CD14-positive monocyte (primary cell): ENCODE results near the gene LIM2. TPM values are rescaled to one million over a fixed set of nuclear protein-coding genes. Genes with fewer than 3 reads are reported as not detected.

Experiments
- DNase-seq, 3 donors: peaks; one replicate each; pipeline ENCODE4 v3.0.0-alpha.2; 2011 to 2022
- H2AFZ ChIP-seq: 2 replicates; pipeline ENCODE4 v1.6.0; 2012; ENCODE audit warnings: mild to moderate bottlenecking, low read depth, low read length, inconsistent platforms; ENCODE audit not compliant: insufficient read depth, poor library complexity, severe bottlenecking
- H3K27ac ChIP-seq, 2 donors: 1 replicate in 1 of 2; 2 replicates in 1 of 2; pipeline ENCODE4 v1.5.1; 2012 to 2013; ENCODE audit warnings: low read length in 2 of 2, control low read depth in 1 of 2, inconsistent platforms in 1 of 2, low read depth in 1 of 2, mild to moderate bottlenecking in 1 of 2
- H3K27me3 ChIP-seq, 2 donors: one replicate each; pipeline versions ENCODE4 v1.6.0 to v1.6.1; 2011 to 2013; ENCODE audit warnings: low read length in 2 of 2; ENCODE audit not compliant: control insufficient read depth in 2 of 2, insufficient read depth in 2 of 2
- H3K36me3 ChIP-seq, 2 donors: replicated peaks in 1 of 2; 1 replicate in 1 of 2; 2 replicates in 1 of 2; pipeline versions ENCODE4 v1.5.1 to v1.6.1; 2012 to 2013; ENCODE audit warnings: low read length in 2 of 2, control low read depth in 1 of 2, inconsistent platforms in 1 of 2, mild to moderate bottlenecking in 1 of 2; ENCODE audit not compliant: insufficient read depth in 2 of 2, control insufficient read depth in 1 of 2
- H3K4me1 ChIP-seq, 2 donors: 1 replicate in 1 of 2; 2 replicates in 1 of 2; pipeline versions ENCODE4 v1.5.1 to v1.6.1; 2012 to 2013; ENCODE audit warnings: low read length in 2 of 2, control low read depth in 1 of 2, inconsistent platforms in 1 of 2, mild to moderate bottlenecking in 1 of 2, moderate library complexity in 1 of 2; ENCODE audit not compliant: insufficient read depth in 2 of 2, control insufficient read depth in 1 of 2
- H3K4me2 ChIP-seq: replicated peaks from 2 replicates; pipeline ENCODE3; 2012; ENCODE audit warnings: low read length, moderate library complexity, mild to moderate bottlenecking; ENCODE audit not compliant: poor library complexity, severe bottlenecking; ENCODE audit errors: extremely low read depth
- H3K4me3 ChIP-seq, 3 experiments: fragments of 200-600 bp in 1 of 3; sonication (generic) in 1 of 3; replicated peaks in 1 of 3; 1 replicate in 2 of 3; 2 replicates in 1 of 3; pipeline ENCODE4 v1.5.1; 2011 to 2013; ENCODE audit warnings: low read length in 3 of 3, mild to moderate bottlenecking in 3 of 3, control low read depth in 2 of 3, low read depth in 2 of 3, inconsistent platforms in 1 of 3, moderate library complexity in 1 of 3
- H3K79me2 ChIP-seq: 2 replicates; pipeline ENCODE4 v1.6.0; 2012; ENCODE audit warnings: mild to moderate bottlenecking, control low read depth, inconsistent platforms, low read length, moderate library complexity; ENCODE audit not compliant: insufficient read depth
- H3K9ac ChIP-seq: 2 replicates; pipeline ENCODE4 v1.6.0; 2017; ENCODE audit warnings: low read length, mild to moderate bottlenecking; ENCODE audit not compliant: insufficient read depth, poor library complexity, severe bottlenecking
- H3K9me3 ChIP-seq, 2 donors: replicated peaks in 1 of 2; 1 replicate in 1 of 2; 2 replicates in 1 of 2; pipeline versions ENCODE4 v1.5.1 to v1.6.1; 2012 to 2013; ENCODE audit warnings: low read length in 2 of 2, control low read depth in 1 of 2; ENCODE audit not compliant: control insufficient read depth in 1 of 2, insufficient read depth in 1 of 2
- H4K20me1 ChIP-seq: 2 replicates; pipeline ENCODE4 v1.6.0; 2012; ENCODE audit warnings: mild to moderate bottlenecking, low read length, control low read depth, moderate library complexity; ENCODE audit not compliant: insufficient read depth
- H3K27ac Mint-ChIP-seq, 7 donors: one replicate each; pipeline ENCODE4 v1.8.0; 2020; ENCODE audit warnings: mild to moderate bottlenecking in 7 of 7, mixed read lengths in 7 of 7, moderate library complexity in 6 of 7, inconsistent platforms in 2 of 7
- H3K27me3 Mint-ChIP-seq, 3 donors: one replicate each; pipeline ENCODE4 v1.8.0; 2021 to 2022; ENCODE audit warnings: low read depth in 3 of 3, mild to moderate bottlenecking in 3 of 3, mixed read lengths in 3 of 3, moderate library complexity in 3 of 3, inconsistent platforms in 1 of 3
- H3K36me3 Mint-ChIP-seq, 2 donors: one replicate each; pipeline ENCODE4 v1.8.0; 2020; ENCODE audit warnings: mixed read lengths in 2 of 2, inconsistent platforms in 1 of 2, mild to moderate bottlenecking in 1 of 2
- H3K4me1 Mint-ChIP-seq: one replicate; pipeline ENCODE4 v1.8.0; 2020; ENCODE audit warnings: mild to moderate bottlenecking, mixed read lengths
- H3K4me3 Mint-ChIP-seq, 2 donors: one replicate each; pipeline ENCODE4 v1.8.0; 2020; ENCODE audit warnings: mild to moderate bottlenecking in 2 of 2, mixed read lengths in 2 of 2, moderate library complexity in 1 of 2
- H3K9me3 Mint-ChIP-seq, 7 donors: one replicate each; pipeline ENCODE4 v1.8.0; 2020 to 2022; ENCODE audit warnings: mixed read lengths in 7 of 7, mild to moderate bottlenecking in 6 of 7, moderate library complexity in 6 of 7, inconsistent platforms in 2 of 7
- WGBS: methylation state at CpG from one replicate; pipeline ENCODE4 v1.1.5; 2013; ENCODE audit warnings: missing lambda C conversion rate; ENCODE audit not compliant: insufficient coverage; 5-methylcytosine and 5-hydroxymethylcytosine counted together
- intact Hi-C, 2 donors: fragments of 100-400 bp; cut with micrococcal nuclease; formaldehyde crosslinking; loops; one replicate each; pipeline versions ENCODE4 v1.15.0 to v1.15.1; 2023
- polyA plus RNA-seq, 3 donors: library from polyadenylated mRNA; depleted of rRNA in 1 of 3; unstranded in 2 of 3; stranded (reverse) in 1 of 3; fragments of 300-500 nt in 2 of 3; fragments of >200 nt in 1 of 3; fragmentation: Illumina TruSeq in 2 of 3; gene quantifications; 1 replicate in 2 of 3; 2 replicates in 1 of 3; pipeline ENCODE4 v1.2.3, GENCODE V29; 2012 to 2021
- TF ChIP-seq, protein P1 (sequence below): fragments of 200-600 bp; IDR thresholded peaks from one replicate; pipeline ENCODE4 v1.8.0; 2022; ENCODE audit warnings: antibody characterized with exemption, mild to moderate bottlenecking

LIM2 gene
- polyA plus RNA-seq, 3 donors: not detected

DNA sequence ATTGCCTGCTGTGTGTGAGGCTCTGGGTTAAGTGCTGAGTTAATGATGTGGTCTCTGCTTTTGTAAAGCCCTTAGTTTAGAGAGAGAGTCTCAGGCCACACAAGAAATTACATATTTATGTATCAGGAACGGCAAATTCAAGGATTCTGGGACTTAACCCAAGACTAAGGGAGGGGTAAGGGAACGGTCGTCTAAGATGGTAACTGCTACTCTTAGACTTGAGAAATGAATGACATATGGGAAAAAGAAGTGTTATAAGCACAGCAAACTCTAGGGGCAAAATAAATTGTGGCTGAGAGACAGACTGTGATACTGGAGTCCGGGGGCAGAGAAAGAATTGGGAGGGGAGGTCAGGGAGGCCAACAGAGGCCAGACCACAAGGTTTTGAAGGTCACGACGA, 56.1 kb downstream of the LIM2 start:
- Histone ChIP-seq H3K36me3 (no peaks in the 10 kb centered on the region), H3K4me1 (peaks cover 13 to 18% of the 10 kb centered on the region in 2 donors), H3K27ac (no peak overlapping the region), H3K4me2 (no peak overlapping the region), H3K79me2 (no peaks in the 10 kb centered on the region), H3K9ac (no peak overlapping the region), H3K4me3 (no peak overlapping the region), H3K27me3 (peaks cover 7 to 18% of the 10 kb centered on the region in 2 donors), H4K20me1 (no peaks in the 10 kb centered on the region), H3K9me3 (peaks cover 0 to 4% of the 10 kb centered on the region in 2 donors), H2AFZ (no peak overlapping the region)
- WGBS: 95% methylated on average over 6 of the region's 6 CpGs
- Mint-ChIP-seq H3K27ac (peak overlapping the region in 1 of 7 donors; percentile 20), H3K9me3 (peaks cover 2 to 12% (median 8%) of the 10 kb centered on the region in 7 donors), H3K4me1 (peaks cover 9% of the 10 kb centered on the region), H3K36me3 (peaks cover 2% of the 10 kb centered on the region in 2 donors), H3K27me3 (peaks cover 15 to 23% (median 16%) of the 10 kb centered on the region in 3 donors), H3K4me3 (no peak overlapping the region)
- DNase-seq: no peak
- intact Hi-C loops: no loop called here
- TF ChIP-seq, protein P1, sequence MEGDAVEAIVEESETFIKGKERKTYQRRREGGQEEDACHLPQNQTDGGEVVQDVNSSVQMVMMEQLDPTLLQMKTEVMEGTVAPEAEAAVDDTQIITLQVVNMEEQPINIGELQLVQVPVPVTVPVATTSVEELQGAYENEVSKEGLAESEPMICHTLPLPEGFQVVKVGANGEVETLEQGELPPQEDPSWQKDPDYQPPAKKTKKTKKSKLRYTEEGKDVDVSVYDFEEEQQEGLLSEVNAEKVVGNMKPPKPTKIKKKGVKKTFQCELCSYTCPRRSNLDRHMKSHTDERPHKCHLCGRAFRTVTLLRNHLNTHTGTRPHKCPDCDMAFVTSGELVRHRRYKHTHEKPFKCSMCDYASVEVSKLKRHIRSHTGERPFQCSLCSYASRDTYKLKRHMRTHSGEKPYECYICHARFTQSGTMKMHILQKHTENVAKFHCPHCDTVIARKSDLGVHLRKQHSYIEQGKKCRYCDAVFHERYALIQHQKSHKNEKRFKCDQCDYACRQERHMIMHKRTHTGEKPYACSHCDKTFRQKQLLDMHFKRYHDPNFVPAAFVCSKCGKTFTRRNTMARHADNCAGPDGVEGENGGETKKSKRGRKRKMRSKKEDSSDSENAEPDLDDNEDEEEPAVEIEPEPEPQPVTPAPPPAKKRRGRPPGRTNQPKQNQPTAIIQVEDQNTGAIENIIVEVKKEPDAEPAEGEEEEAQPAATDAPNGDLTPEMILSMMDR: no peak

DNA sequence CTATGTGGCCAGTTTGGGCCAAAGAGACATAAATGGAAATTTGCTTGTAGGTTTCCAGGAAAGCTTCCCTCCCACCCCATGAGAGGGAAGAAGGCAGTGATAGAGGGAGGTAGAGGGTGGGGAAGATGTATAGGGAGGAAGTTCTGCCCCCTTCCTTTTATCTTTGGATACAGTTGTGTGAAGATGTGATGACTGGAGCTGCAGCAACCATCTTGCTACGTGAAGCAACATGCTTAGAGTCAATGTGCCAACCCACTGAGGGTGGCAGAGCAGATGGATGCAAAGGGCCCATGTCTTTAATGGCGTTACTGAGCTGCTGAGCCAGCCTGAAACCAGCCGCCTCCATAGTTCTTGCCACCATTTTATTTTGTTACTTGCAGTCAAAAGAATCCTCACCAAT, 56.6 kb downstream of the LIM2 start:
- TF ChIP-seq, protein P1: no peak
- Mint-ChIP-seq H3K36me3 (peaks cover 2% of the 10 kb centered on the region in 2 donors), H3K4me3 (no peak overlapping the region), H3K4me1 (peaks cover 14% of the 10 kb centered on the region), H3K27me3 (peaks cover 20 to 28% (median 21%) of the 10 kb centered on the region in 3 donors), H3K27ac (no peak overlapping the region), H3K9me3 (peaks cover 2 to 16% (median 9%) of the 10 kb centered on the region in 7 donors)
- Histone ChIP-seq H2AFZ (no peak overlapping the region), H3K27me3 (peaks cover 9 to 24% of the 10 kb centered on the region in 2 donors), H3K4me3 (no peak overlapping the region), H3K27ac (no peak overlapping the region), H3K9ac (no peak overlapping the region), H4K20me1 (no peaks in the 10 kb centered on the region), H3K9me3 (peaks cover 0 to 4% of the 10 kb centered on the region in 2 donors), H3K4me1 (peaks cover 13 to 20% of the 10 kb centered on the region in 2 donors), H3K79me2 (no peaks in the 10 kb centered on the region), H3K4me2 (no peak overlapping the region), H3K36me3 (no peaks in the 10 kb centered on the region)
- intact Hi-C loops: no loop called here
- WGBS: 88% methylated on average over 2 of the region's 3 CpGs
- no peak for DNase-seq
